Lower leg skin (tissue), 3 donors: ENCODE measurements around the gene ERC1.
"Not testable (repeated sequence)": the region's sequence is repeated elsewhere in the genome, so short reads cannot be mapped to it uniquely, and the experiment has no call there.

Experiments
- POLR2A ChIP-seq, 2 donors: fragments of 450-650 bp; IDR thresholded peaks; one replicate each; pipeline ENCODE4 v1.6.1; 2016 to 2017; ENCODE audit warnings: antibody characterized with exemption in 2 of 2, mild to moderate bottlenecking in 1 of 2, moderate library complexity in 1 of 2
- TF ChIP-seq, protein P1 (sequence below), 3 donors: fragments of 450-650 bp; IDR thresholded peaks; one replicate each; pipeline ENCODE4 v1.5.1; 2016; ENCODE audit warnings: antibody characterized with exemption in 3 of 3, mild to moderate bottlenecking in 3 of 3, moderate library complexity in 2 of 3

DNA sequence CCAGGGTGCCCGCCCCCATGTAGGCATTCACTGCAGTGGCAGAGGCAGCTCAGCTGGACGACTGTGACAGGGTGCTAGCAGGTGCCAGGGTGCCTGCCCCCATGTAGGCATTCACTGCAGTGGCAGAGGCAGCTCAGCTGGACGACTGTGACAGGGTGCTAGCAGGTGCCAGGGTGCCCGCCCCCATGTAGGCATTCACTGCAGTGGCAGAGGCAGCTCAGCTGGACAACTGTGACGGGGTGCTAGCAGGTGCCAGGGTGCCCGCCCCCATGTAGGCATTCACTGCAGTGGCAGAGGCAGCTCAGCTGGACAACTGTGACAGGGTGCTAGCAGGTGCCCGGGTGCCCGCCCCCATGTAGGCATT lies 348.1 kb downstream of the ERC1 start:
- TF ChIP-seq, protein P1, sequence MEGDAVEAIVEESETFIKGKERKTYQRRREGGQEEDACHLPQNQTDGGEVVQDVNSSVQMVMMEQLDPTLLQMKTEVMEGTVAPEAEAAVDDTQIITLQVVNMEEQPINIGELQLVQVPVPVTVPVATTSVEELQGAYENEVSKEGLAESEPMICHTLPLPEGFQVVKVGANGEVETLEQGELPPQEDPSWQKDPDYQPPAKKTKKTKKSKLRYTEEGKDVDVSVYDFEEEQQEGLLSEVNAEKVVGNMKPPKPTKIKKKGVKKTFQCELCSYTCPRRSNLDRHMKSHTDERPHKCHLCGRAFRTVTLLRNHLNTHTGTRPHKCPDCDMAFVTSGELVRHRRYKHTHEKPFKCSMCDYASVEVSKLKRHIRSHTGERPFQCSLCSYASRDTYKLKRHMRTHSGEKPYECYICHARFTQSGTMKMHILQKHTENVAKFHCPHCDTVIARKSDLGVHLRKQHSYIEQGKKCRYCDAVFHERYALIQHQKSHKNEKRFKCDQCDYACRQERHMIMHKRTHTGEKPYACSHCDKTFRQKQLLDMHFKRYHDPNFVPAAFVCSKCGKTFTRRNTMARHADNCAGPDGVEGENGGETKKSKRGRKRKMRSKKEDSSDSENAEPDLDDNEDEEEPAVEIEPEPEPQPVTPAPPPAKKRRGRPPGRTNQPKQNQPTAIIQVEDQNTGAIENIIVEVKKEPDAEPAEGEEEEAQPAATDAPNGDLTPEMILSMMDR (IDR thresholded peaks at IDR 0.05), result not testable (repeated sequence)
- TF ChIP-seq POLR2A (IDR thresholded peaks at IDR 0.05), result not testable (repeated sequence)
